ENCODE measurements around the gene IL22RA1.

The IL22RA1 gene

DNA sequence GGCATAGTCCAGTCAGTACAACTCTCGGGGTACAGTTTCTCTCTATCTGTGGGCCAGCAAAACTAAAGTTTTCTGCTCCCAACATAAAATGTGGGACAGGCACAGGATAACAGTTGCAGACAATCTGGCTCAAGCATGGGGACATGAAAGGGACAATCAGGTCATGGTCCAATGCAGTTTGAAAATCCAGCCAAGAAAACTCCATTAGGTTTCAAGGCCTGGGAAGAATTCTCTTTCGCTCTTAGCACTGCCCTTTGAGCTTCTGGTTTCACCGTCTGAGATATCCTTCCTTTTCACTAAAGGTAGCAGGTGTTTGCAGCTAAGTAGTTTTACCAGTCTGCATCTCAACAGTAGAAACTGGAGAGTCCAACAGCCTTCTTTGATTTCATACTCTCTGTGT is 21.1 kb upstream of the IL22RA1 start:
- no peak for DNase-seq

DNA sequence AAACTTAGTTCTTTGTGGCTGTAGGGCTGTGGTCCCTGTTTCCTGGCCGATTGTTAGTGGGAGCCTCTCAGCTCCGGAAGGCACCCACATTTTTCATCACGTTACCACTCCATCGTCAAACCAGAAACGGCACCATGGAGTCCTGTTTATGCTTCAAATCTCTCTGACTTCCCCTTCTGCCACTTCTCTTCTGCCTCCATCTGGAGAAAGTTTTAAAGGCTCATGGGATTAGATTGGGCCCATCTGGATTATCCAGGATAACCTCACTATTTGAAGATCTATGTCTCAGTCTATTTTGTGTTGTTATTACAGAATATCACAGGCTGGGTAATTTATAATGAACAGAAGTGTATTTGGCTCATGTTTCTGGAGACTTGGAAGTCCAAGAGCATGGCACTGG is 19.3 kb upstream of the IL22RA1 start:
- DNase-seq, result no peak

DNA sequence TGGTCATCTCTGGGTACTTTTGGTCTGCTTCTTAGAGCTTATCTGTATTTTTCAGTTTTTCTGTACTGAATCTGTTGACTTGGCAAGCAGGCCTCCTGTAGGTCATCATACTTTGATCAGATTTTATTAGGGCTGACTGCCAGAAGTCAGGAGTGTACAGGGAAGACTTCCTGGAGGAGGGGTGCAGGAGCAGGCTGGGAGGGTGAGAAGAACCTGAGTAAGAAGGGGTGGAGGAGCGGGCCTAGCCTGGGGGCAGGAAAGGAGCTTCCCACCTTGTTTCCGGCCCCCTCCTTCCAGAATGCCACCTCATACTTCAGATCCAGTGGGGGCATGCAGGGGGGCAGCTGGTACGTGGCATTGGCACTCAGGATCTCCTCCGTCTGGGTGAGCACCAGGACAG is 18.3 kb upstream of the IL22RA1 start:
- no peak for DNase-seq

DNA sequence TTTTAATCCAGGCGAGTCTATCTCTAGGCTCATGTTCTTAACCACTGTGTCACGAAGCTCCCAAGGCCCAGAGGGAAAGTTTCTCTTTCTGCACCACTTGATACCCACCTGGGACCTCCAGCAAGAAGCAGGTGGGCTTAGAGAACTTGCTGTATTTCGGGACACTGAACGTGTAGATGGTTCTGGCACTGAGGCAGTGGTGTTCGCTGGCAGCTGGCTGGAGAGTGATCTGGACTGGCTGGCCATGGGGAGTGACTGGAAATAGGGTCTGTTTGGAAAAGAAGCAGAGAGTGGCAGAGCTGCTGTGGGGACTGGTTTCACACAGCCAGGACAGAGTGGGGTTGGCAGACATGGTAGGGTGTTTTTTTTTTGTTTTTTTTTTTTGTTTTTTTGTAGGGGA is 16.4 kb upstream of the IL22RA1 start:
- DNase-seq, result no peak

DNA sequence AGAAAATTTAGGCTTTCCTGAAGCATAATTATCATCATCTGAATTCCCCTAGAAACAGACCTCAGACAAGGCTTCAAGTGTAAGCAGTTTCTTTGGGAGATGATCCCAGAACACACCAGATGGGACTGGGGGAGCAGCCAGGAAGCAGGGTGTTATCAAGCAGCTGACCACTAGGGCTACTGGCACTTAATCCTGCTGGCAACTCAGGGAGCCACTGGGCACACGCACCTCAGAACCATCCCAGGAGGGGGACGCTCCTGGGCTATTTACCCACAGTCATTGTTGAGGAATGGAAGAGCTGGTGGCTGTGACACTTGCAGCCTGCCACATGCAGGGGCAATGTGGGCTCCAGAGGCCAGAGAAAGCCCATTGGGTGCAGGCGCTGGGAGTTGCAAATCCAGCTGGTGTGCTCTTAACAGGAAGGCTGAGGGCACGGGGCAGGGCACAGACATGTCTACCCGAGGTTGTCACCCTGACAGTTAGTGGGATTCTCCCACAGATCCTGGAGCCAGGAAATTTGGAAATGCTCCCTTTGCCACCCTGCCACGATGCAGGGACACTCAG is 15.1 kb upstream of the IL22RA1 start:
- peak in 1 of 2 experiments; percentile 1 for DNase-seq

DNA sequence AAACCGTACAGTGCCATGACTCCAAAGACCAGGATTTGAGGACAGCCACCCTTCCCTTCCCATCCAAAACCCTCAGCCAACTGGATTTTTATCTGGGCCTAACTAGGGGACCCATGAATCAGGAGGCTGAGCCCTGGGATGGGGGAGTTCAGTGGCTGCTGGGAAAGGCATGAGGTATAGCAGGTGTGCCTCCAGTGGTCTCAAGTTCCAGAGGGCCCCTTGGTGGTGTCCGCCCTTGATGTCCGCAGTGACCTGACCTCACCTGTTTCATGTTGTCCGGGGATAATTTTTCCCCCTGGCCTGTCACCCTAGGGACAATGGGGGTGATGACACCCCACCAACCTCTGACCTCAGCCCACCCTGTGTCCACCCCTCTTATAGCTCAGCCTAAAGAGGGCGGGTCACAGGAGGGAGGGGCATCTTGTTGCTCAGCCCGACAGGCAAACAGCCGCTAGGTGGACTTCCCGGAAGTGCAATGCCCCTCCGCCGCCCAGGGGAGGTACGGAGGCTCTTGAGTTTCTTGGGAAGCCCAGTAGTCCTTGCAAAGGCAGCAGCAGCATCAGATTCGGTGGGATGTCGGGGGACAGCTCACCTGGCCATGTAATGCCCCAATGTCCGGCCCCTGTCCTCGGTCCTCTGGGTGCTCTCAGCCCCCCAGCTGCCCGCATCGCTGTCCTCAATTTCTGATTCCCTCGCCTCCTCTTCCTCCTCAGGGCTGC is 13.8 kb upstream of the IL22RA1 start:
- no peak for DNase-seq

DNA sequence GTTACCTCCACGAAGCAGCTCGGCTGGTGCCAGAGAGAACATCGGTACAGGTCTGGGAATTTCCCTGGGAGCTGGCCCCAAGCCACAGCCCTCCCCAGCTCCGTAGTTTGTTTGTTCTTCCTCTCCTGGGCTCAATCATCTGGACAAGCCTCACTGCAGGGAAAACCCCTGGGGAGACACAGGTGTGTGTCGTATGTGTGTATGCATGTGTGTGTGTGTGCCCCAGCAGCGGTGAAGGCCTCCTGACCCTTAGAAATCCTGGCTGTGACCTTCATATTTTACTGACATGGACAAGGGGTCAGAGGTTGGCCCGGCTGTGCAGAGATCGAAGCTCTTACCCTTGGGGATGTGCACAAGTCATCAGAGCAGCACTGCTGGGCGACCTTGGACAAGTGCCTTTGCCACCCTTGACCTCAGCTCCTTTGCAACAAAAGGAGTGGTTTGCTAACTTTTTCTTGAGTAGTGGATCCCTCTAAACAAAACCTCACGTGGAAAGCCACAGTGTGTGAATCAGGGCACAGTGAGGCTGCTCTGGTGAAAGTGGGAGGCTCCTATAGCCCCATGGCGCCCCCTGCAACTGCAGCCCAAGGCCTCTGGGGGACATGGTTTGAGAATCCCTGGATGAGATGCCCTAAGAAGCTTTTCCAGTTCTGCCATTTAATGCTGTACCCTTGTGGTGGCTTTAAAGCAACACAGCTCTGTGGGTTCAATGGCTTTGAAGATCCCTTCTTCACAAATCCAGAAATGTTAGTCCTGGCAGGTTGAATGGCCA is 12.3 kb upstream of the IL22RA1 start:
- DNase-seq, result no peak

DNA sequence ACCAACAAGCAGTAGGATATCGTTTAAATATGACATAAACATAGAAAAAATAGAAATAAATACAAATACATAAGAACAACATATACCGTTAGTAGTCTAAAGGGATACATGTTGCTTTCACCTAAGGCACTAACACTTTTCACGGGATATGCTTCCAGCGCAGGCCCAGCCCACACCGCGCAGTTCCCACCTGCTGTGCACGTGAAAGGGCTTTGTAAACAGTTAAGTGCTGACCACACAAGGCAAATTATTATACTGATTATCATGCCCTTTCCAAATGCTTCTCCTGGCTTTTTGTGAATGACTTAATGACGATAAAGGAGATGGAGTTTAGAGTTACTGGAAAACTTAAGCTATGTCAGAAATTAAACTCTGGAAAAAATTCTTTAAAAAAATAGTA is 11.3 kb upstream of the IL22RA1 start:
- no peak for DNase-seq

DNA sequence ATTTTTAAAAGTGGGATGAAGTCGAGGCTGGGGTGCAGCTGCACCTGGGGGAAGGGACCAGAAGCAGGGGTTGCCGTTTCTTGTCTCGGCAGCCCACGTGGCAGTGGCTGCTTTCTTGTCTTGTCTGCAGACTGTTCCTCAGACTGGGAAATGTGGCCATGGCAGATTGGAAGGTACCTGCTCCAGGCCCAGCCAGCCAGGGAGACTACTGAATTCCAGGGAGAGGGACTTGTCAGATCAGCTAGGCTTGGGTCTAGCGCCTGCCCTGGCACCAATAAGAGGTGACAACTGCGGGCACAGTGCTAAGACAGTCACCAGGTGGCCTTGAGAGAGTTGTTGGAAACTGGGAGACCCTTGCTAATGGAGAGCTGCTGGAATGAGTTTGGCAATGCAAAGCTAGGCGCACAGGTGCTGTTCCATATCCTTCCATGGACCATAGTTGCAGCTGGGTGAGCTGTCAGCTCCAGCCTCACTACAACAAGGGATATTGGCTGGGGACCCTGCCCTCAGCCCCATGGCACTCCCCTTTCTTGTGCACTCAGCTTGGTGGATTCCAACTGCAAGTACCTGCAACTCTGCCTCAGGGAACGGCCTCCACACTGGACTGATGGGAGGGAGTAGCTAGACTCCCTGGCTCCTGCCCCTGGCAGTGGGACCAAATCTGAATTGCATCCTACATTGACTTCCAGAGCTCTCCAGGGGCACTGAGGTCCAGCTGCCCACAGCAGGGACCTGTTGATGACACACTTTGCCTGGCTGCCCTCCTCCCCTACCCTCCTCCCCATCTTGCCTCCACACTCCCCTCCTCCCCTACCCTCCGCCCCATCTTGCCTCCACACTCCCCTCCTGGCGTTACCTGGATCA is 9.9 kb upstream of the IL22RA1 start:
- DNase-seq, result no peak

DNA sequence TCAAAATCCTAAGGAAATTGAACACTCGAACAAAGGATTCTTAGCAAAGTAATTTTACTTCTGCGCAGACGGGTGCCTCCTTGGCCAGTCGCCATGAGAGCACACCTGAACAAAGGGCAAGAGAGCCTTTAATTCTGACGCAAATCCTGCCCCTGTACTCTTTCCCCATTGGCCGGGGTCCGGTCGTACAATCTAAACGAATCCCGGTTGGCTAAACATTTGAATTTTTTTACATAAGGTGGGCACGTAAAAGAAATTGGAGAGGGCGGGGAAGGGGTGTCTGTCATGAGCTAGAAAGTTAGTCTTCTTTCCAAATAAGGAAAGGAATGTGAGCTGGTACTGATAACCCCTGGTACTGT is 8.2 kb upstream of the IL22RA1 start:
- no peak for DNase-seq

DNA sequence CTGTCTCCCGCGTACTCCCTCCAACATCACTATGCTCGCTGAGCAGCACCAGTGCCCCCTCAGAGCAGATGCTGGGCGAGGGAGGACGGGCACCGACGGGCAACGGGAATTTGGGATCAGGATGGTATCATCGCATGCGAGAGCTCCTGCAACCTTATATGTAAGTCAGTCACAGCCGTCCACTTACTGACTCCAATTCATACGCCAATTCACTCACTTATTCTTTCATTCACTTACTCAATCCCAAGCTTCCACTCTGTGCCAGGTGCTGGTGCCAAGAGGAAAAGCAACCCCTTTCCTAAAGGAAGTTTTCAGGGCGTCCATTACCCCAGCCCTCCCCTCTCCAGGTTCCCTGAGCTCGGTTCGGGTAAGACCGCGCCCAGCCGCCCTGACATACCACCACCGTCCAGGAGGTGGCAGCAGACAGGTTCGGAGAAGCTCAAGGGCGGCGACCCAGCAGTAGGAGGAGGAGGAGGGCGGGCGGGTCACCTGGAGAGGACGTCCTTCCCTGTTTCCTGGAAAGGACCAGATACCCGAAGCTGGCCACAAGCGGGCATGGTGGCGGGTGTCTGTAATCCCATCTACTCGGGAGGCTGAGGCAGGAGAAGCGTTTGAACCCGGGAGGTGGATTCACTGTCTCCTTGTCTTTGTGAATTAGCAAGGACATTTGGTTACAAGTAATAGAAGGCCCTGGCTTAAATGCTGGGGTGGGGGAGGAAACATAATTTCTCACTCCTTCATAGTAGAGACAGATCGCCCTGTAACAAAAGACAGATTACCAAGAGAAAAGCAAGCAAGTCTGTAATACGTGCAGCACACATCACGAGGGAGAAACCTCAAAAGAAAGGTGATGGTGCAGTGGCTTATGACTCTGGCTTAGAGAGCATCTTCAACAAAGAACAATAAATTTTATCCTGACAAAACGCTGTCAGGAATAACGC is 7.6 kb upstream of the IL22RA1 start:
- DNase-seq, result peak; percentile 17 to 50

DNA sequence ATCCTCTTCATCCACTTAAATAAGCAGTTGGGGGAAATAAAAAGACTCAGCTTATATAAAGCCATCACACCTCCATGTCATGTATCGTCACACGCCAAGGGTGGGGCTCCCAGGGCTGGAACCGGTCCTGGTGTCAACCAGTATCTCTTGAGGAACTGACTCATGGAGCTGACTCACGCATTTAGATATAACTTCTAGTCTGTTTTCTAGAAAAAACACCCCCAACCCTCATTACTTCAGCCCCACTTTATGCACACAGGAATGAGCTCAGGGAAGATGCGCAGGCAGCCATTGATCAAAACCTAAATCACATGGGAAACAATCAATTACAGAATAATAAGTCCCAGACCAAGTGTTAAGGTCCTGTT is 6.9 kb upstream of the IL22RA1 start:
- no peak for DNase-seq

DNA sequence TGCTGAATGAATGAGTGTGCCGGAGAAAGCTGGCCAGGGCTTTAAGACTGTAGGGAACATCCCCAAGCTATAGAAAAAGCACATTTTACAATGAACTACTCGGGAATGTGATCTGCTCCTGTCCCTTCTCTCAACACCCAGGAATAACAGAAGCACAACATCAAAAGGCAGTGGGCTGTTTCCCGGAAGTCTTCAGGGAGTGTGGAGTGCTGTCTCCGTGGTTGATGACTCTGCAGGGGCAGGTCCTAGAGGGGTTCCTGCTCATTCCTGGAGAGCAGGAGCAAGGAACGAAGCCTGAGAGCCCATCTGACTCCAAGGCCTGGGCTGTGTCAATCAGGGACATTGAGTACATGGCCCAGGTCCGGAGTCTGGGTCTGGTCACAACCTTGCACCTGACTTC is 4.9 kb upstream of the IL22RA1 start:
- no peak for DNase-seq

DNA sequence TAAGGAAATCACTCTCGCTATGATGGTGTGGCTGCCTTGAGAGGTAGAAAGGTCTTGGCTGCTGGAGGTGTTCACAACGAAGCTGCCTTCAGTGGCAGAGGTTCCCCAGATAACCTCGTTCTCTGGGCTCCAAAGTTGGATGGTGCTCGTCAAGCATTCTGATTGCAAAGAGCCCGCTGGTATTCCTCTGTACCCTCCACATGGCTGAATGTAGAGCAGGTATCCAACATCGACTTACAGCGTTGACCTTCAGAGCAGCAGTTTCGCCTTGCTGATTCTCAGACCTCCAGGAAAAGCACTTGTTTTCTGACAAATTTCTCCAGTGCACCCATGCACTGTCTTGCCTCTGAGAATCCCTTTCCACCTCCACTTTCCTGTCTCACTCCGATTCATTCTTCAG is 4.3 kb upstream of the IL22RA1 start:
- no peak for DNase-seq

DNA sequence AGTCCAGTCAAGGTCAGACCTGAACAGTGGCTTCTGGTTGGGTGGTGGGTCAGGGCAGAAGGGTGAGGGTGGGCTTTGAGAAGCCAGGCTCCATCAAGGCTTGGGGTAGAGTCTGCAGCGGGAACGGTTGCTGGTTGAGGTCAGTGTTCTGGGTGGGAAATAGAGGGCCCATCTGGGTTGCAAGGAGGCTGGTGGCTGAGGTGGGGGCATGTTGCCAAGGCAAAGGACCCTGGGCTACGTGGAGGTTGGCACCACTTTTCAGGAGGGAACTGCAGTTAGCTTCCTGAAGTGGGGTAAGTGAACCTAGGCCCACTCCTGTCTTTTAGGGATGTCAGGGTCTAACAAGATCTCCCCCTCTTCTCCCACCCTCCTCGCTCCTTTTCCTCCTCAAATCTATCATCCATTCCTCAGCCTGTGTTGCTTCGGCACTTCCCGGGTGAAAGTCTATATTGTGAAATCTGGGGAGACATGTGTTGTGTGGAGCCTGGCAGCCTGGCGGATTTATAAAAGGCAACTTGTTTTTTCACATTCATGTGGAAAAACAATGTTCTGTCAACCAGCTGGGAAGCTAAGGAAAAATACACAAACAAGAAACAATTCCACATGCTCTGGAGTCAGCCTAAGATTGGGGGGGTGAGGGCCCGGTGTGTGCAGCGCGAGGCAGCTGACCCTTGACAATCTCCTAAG is 1.5 kb downstream of the IL22RA1 start:
- DNase-seq, result no peak

DNA sequence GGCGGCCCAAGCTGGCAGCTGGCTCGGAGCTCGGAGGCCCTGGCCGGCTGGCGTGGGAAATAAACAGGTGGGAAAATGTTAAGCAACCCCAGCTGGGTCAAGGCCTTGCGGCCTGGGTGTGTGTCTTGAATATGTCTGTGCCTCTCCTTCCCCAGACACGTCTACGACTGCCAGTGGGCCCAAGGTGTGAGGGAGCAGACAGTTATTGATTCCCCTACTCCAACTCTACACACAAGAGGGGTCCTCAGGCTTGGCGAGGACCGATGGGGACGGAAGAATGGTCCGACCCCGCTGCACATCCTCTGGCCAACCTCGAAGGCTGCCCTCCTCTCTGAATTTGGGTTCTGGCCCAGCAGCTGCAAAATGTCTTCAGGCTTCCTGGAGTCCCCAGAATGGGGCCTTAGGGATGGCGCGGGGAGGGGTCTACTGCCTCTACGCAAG is 2.2 kb downstream of the IL22RA1 start:
- DNase-seq, result no peak

DNA sequence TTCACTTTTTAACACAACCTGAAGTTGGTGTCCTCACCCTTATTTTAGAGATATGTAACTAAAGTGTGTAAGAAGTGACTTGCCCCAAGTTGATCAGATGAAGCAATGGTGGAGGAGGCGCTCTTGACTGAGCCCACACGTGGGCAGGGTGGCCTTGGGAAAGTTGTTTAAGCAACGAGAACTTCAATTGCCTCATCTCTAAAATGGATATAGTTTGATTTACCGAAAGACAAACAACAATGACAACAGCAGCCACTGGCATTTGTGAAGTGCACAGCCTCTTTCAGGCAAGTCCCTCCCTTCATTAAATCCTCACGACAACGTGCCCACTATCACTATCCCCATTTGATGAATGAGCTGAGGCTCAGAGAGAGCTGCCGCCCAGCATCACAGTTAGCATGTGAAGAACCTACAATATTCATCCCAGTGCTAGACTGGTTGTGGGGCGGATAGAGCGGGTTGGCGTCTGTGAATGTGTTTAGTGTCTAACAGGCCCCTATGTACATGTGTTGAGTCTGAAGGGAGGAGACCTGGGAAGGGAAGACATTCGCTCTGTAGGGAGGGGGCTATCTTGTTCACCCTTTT is 3.0 kb downstream of the IL22RA1 start:
- DNase-seq, result no peak

DNA sequence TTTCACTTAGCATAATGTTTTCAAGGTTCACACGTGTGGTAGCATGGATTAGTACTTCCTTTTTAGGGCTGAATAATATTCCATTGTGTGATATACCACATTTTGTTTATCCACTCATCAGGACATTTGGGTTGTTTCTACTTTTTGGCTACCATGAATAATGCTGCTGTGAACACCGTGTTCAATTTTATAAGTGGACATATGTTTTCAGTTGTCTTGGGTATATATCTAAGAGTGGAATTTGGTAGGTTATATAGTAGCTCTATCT is 3.8 kb downstream of the IL22RA1 start:
- DNase-seq, result no peak

DNA sequence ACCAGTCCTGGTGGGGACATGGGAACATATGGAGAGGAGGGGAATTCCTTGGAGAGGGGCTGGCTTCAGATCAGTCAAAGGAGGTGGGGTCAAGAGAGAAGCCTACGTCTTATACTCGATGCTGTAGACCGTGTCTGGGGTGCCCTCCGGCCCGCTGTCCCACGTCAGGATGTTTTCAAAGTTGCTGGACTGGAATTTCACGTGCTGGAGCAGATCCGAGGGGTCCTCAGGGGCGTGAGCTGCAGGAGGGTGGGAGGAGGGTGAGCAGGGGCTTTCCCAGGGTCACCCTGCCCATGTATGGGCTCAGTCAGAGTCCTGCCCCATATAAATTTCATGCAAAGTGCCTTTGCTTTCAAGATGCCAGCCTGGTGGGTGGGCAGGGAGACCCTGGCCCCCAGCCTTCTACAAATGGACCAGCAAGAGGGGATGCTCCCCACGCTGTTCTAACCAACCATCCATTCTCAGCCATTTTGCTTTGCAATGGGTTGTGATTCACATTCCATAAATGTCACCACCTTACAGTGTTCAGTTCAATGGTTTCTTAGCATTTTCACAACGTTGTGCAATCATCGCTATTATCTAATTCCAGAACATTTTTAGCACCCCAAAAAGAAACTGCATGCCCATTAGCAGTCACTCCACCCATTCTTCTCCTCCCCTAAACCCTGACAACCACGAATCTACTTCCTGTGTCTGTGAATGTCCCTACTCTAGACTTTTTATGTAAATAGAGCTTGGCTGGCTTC is 4.3 kb downstream of the IL22RA1 start:
- no peak for DNase-seq

DNA sequence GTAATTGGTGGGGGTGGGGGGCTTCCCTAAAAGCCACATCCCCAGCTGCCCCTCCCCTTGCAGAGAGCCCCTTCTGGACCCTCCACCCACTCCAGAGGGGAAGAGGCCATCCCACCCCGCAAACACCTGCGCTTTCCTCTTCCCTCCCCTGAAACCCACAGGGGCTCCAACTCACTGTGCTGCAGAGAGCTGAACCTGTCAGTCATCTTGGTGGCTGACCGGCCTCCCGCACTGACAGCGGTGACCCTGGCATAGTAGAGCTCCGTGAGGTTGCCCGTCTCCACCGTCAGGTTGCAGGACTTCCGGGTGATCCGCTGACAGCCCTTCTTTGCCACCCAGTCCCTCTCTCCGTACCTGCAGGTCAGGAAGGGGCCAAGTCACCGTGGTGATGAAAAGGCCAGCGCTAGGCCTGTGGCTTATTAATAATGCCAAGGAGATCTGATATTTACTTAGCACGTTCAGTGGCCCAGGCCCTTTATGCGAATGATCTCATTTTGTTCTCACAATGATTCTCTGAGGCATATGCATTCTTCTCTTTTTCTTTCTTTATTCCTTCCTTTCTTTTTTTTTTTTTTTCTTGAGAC is 5.9 kb downstream of the IL22RA1 start:
- no peak for DNase-seq
